ENCODE measurements around the gene CRIP3. TPM values are rescaled to one million over a fixed set of nuclear protein-coding genes. Genes with fewer than 3 reads are reported as not detected.
A peak's percentile ranks its signal among the peaks of the same experiment; 100 is the strongest.

Gene CRIP3
- total RNA-seq, 1 experiment from 2014 or later, result 5.7 TPM

DNA sequence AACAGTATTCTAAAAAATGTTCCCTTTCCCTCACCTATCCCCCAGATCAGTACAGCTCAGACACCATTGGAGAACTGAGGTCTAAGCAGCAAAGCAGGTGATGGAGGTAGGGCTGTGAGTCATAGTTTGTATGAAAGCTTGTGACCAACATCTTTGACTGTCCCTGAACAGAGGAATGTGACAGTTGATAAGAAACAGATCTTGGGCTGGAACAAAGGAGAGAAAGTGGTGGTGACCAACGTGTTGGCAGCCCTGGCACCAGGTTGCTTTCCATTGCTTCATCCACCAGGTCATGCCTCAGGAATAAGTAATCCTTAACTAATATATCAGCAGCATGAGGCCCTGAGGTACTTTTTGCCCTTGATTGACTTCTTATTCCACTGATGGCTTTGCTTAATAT, 19.9 kb upstream of the CRIP3 start:
- Histone ChIP-seq H3K79me2 (ENCODE audit: low read depth) (no peaks in the 10 kb centered on the region), H3K4me2 (no peak overlapping the region), H3K27ac (no peak overlapping the region), H3K4me1 (replicated peaks; ENCODE audit: insufficient read depth) (peaks cover 14% of the 10 kb centered on the region), H3K9me2 (ENCODE audit: insufficient read depth) (no peaks in the 10 kb centered on the region), H4K20me1 (ENCODE audit: insufficient read depth) (no peaks in the 10 kb centered on the region), H3K27me3 (ENCODE audit: insufficient read depth, low read depth) (no peaks in the 10 kb centered on the region), H3F3A (ENCODE audit: insufficient read depth, low read depth) (no peaks in the 10 kb centered on the region), H3K4me3 (no peak overlapping the region), H3K36me3 (ENCODE audit: low read depth) (no peaks in the 10 kb centered on the region), H2AFZ (no peak overlapping the region), H3K9me3 (ENCODE audit: insufficient read depth, low read depth) (no peaks in the 10 kb centered on the region)
- TF ChIP-seq EZH2 (IDR thresholded peaks at IDR 0.05; ENCODE audit: low read depth), result no peak
- no peak for TF ChIP-seq CTCF (conservative IDR thresholded peaks at IDR 0.05)
- no TSS peak for BruUV-seq (replicated peaks)
- POLR2A ChIA-PET (ENCODE audit: unreplicated experiment), result interaction anchor here (0.5 kb wide), 2 partner anchors 99 to 576 kb away, joined by 4 to 13 read pairs; no protein-coding TSS in a partner anchor
- peak; percentile 31 to 68 for DNase-seq
- CTCF ChIA-PET, result interaction anchor here (0.6 kb wide), 1 partner anchor 148 kb away, joined by 3 read pairs; no protein-coding TSS in a partner anchor
- intact Hi-C loops (cut with micrococcal nuclease; ENCODE audit: unreplicated experiment), result loop anchor here (10.0 kb wide), 1 partner anchor 424 kb away; no protein-coding TSS in a partner anchor

DNA sequence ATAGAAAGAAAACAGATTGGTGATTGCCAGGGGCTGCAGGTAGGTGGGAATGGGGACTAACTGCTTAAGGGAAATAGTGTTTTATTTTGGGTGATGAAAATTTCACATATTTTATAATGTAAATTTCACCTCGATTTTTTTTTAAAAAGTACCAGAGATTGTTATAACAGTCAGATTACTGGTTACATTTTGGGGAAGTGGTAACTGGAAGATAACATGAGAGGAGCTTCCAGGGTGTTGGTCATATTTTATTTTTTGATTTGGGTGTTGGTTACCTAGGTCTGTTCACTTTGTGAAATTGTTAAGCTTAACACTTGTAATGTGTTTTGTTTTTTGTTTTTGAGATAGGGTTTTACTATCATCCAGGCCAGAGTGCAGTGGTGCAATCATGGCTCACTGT, 17.2 kb upstream of the CRIP3 start:
- no TSS peak for BruUV-seq (replicated peaks)
- H4K20me1 ChIP-seq (ENCODE audit: insufficient read depth), result no peaks in the 10 kb centered on the region
- peaks cover 14% of the 10 kb centered on the region for H3K4me1 ChIP-seq (replicated peaks; ENCODE audit: insufficient read depth)
- H3K9me2 ChIP-seq (ENCODE audit: insufficient read depth), result no peaks in the 10 kb centered on the region
- ChIA-PET POLR2A (ENCODE audit: unreplicated experiment) (no interaction called here), CTCF (no interaction called here)
- H3K79me2 ChIP-seq (ENCODE audit: low read depth), result no peaks in the 10 kb centered on the region
- H3K9me3 ChIP-seq (ENCODE audit: insufficient read depth, low read depth), result no peaks in the 10 kb centered on the region
- TF ChIP-seq EZH2 (IDR thresholded peaks at IDR 0.05; ENCODE audit: low read depth), result no peak
- no peak for TF ChIP-seq CTCF (conservative IDR thresholded peaks at IDR 0.05)
- H3K4me3 ChIP-seq, result no peak overlapping the region
- no peaks in the 10 kb centered on the region for H3K27me3 ChIP-seq (ENCODE audit: insufficient read depth, low read depth)
- no peak overlapping the region for H3K27ac ChIP-seq
- intact Hi-C loops (cut with micrococcal nuclease; ENCODE audit: unreplicated experiment), result loop anchor here (10.0 kb wide), 1 partner anchor 421 kb away; no protein-coding TSS in a partner anchor
- DNase-seq, result no peak
- no peak overlapping the region for H3K4me2 ChIP-seq
- no peaks in the 10 kb centered on the region for H3K36me3 ChIP-seq (ENCODE audit: low read depth)
- H2AFZ ChIP-seq, result no peak overlapping the region
- no peaks in the 10 kb centered on the region for H3F3A ChIP-seq (ENCODE audit: insufficient read depth, low read depth)

DNA sequence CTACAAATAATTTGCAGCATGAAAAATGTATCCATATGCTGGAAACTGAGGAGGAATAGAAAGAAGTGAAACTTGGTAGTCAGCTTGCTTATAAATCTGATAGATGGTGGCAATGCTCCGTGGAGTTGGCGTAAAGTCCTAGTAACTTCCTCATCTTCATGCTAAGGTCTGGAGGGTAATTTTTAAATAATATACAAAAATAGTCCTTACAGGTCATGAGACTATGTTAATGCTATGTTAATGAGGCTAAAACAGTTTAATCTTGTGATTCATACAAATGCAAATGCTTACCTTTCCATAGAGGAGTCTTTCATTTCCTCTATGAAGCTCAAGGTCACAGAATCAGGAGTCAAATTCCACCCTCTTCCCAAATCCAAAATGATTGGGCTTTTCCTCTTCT, 9.4 kb upstream of the CRIP3 start:
- Histone ChIP-seq H3F3A (ENCODE audit: insufficient read depth, low read depth) (no peaks in the 10 kb centered on the region), H3K4me3 (no peak overlapping the region), H3K27ac (no peak overlapping the region), H3K9me3 (ENCODE audit: insufficient read depth, low read depth) (no peaks in the 10 kb centered on the region), H2AFZ (no peak overlapping the region), H3K9me2 (ENCODE audit: insufficient read depth) (no peaks in the 10 kb centered on the region), H3K36me3 (ENCODE audit: low read depth) (no peaks in the 10 kb centered on the region), H3K27me3 (ENCODE audit: insufficient read depth, low read depth) (no peaks in the 10 kb centered on the region), H3K4me1 (replicated peaks; ENCODE audit: insufficient read depth) (no peaks in the 10 kb centered on the region), H3K4me2 (no peak overlapping the region), H3K79me2 (ENCODE audit: low read depth) (no peaks in the 10 kb centered on the region), H4K20me1 (ENCODE audit: insufficient read depth) (no peaks in the 10 kb centered on the region)
- ChIA-PET CTCF (interaction anchor here (0.6 kb wide), 1 partner anchor 10 kb away, joined by 3 read pairs; the partner anchor contains the start of gene CRIP3), POLR2A (ENCODE audit: unreplicated experiment) (no interaction called here)
- TF ChIP-seq EZH2 (IDR thresholded peaks at IDR 0.05; ENCODE audit: low read depth) (no peak), CTCF (conservative IDR thresholded peaks at IDR 0.05) (no peak)
- BruUV-seq (replicated peaks), result no TSS peak
- intact Hi-C loops (cut with micrococcal nuclease; ENCODE audit: unreplicated experiment), result no loop called here
- DNase-seq, result no peak

All from PC-9 (cell line).